HEK293T (cell line): ENCODE results near the gene PCDH17.

Experiments
- ARNT ChIP-seq: fragments of 450-650 bp; IDR thresholded peaks from 2 replicates; pipeline ENCODE4 v1.6.1; 2017; ENCODE audit warnings: mild to moderate bottlenecking
- BHLHE40 ChIP-seq: fragments of 450-650 bp; IDR thresholded peaks from 2 replicates; pipeline ENCODE4 v1.6.1; 2016; ENCODE audit warnings: mild to moderate bottlenecking, moderate library complexity, borderline replicate concordance
- CTBP1 ChIP-seq: fragments of 450-650 bp; IDR thresholded peaks from 2 replicates; pipeline ENCODE4 v1.6.1; 2016; ENCODE audit warnings: borderline replicate concordance
- FOXK2 ChIP-seq: fragments of 450-650 bp; IDR thresholded peaks from 2 replicates; pipeline ENCODE4 v1.6.1; 2016; ENCODE audit warnings: mild to moderate bottlenecking
- FOXM1 ChIP-seq: fragments of 450-650 bp; IDR thresholded peaks from 2 replicates; pipeline ENCODE4 v1.6.1; 2017; ENCODE audit warnings: mild to moderate bottlenecking, borderline replicate concordance
- HDGF ChIP-seq: fragments of 450-650 bp; IDR thresholded peaks from 2 replicates; pipeline ENCODE4 v1.6.1; 2017; ENCODE audit warnings: antibody characterized with exemption, borderline replicate concordance
- L3MBTL2 ChIP-seq: fragments of 450-650 bp; conservative IDR thresholded peaks from 2 replicates; pipeline ENCODE4 v1.6.1; 2016; ENCODE audit warnings: mild to moderate bottlenecking
- LEF1 ChIP-seq: fragments of 450-650 bp; IDR thresholded peaks from 2 replicates; pipeline ENCODE4 v1.6.1; 2017; ENCODE audit warnings: mild to moderate bottlenecking, borderline replicate concordance
- NFRKB ChIP-seq: fragments of 450-650 bp; IDR thresholded peaks from 2 replicates; pipeline ENCODE4 v1.6.1; 2016; ENCODE audit warnings: mild to moderate bottlenecking, moderate library complexity
- PKNOX1 ChIP-seq: fragments of 450-650 bp; IDR thresholded peaks from 2 replicates; pipeline ENCODE4 v1.6.1; 2016
- SP1 ChIP-seq: fragments of 450-650 bp; IDR thresholded peaks from 2 replicates; pipeline ENCODE4 v1.6.1; 2017
- ZNF384 ChIP-seq: fragments of 450-650 bp; IDR thresholded peaks from 2 replicates; pipeline ENCODE4 v1.6.1; 2016

GRCh38 chr13:57640607-57641006 lies 9.1 kb downstream of the PCDH17 start:
- TF ChIP-seq L3MBTL2 (no peak), FOXM1 (no peak), ARNT (no peak), FOXK2 (no peak), ZNF384 (no peak), CTBP1 (no peak), NFRKB (no peak), SP1 (no peak), BHLHE40 (no peak), HDGF (no peak), LEF1 (no peak), PKNOX1 (no peak)
